Measurements from ENCODE around the gene FMOD. TPM values are rescaled to one million over a fixed set of nuclear protein-coding genes. Genes with fewer than 3 reads are reported as not detected.

FMOD gene
- total and polyA plus RNA-seq, 3 experiments from 2014 or later, result 0.51 to 1.2 TPM; not detected in 1

GRCh38 chr1:203296460-203297073 is 54.4 kb downstream of the FMOD start:
- POLR2A ChIA-PET, result interaction anchor here (0.8 kb wide), 1 partner anchor 24 kb away, joined by 3 read pairs; no protein-coding TSS in a partner anchor
- H3K27me3 Mint-ChIP-seq, result peaks cover 0 to 4% of the 10 kb centered on the region in 2 donors
- H3K36me3 Mint-ChIP-seq, result no peaks in the 10 kb centered on the region
- Histone ChIP-seq H3K36me3 (ENCODE audit: insufficient read depth, low read length) (no peaks in the 10 kb centered on the region), H3K27me3 (ENCODE audit: insufficient read depth, low read length, poor library complexity, severe bottlenecking) (no peaks in the 10 kb centered on the region), H3K9me3 (ENCODE audit: low read length) (no peaks in the 10 kb centered on the region), H3K4me1 (ENCODE audit: insufficient read depth, low read length) (peaks cover 14% of the 10 kb centered on the region), H3K4me3 (ENCODE audit: low read length) (no peak overlapping the region), H3K27ac (ENCODE audit: low read depth, low read length) (no peak overlapping the region)
- CTCF ChIA-PET, result interaction anchor here (2.5 to 30.7 kb wide), 3 partner anchors 9 to 43 kb away, joined by 6 to 775 read pairs (median 10); partner anchors contain the start of gene BTG2
- H3K9me3 Mint-ChIP-seq, result no peaks in the 10 kb centered on the region
- H3K27ac Mint-ChIP-seq, result peak overlapping the region in 6 of 8 donors; percentile 4 to 100 (median 80)
- no peak for DNase-seq
- no peak overlapping the region for H3K4me3 Mint-ChIP-seq
- H3K4me1 Mint-ChIP-seq, result peaks cover 11 to 26% (median 24%) of the 10 kb centered on the region in 3 donors

DNA sequence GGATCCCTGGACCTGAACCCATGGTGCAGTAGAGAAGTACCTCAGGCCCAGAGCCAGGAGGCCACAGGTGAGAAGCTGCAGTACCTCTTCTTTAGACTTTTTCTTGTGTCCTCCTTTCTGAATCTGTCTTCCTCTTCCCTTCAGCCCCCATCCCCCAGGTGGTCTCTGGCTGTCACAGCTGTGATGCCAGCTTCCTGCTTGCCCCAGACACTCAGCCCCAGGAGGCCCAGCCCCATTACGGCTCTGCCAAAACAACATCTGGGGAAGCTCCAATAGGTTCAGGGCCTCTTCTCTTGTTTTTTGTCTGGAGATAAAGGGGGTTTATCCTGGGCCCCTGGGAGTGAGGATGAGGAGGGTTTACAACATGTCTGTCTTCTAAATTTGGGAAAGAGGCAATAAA is 55.1 kb downstream of the FMOD start:
- Histone ChIP-seq H3K9me3 (ENCODE audit: low read length) (no peaks in the 10 kb centered on the region), H3K4me3 (ENCODE audit: low read length) (no peak overlapping the region), H3K36me3 (ENCODE audit: insufficient read depth, low read length) (no peaks in the 10 kb centered on the region), H3K27me3 (ENCODE audit: insufficient read depth, low read length, poor library complexity, severe bottlenecking) (no peaks in the 10 kb centered on the region), H3K4me1 (ENCODE audit: insufficient read depth, low read length) (peaks cover 22% of the 10 kb centered on the region), H3K27ac (ENCODE audit: low read depth, low read length) (no peak overlapping the region)
- peak in 1 of 5 donors; percentile 64 for DNase-seq
- Mint-ChIP-seq H3K27me3 (peaks cover 0 to 4% of the 10 kb centered on the region in 2 donors), H3K9me3 (no peaks in the 10 kb centered on the region), H3K36me3 (no peaks in the 10 kb centered on the region), H3K4me1 (peaks cover 18 to 33% (median 31%) of the 10 kb centered on the region in 3 donors), H3K27ac (peak overlapping the region in 7 of 8 donors; percentile 40 to 100 (median 76)), H3K4me3 (no peak overlapping the region)
- POLR2A ChIA-PET, result interaction anchor here (0.8 kb wide), 1 partner anchor 23 kb away, joined by 3 read pairs; no protein-coding TSS in a partner anchor
- CTCF ChIA-PET, result interaction anchor here (2.5 to 30.7 kb wide), 4 partner anchors 10 to 44 kb away, joined by 6 to 775 read pairs (median 126); partner anchors contain the start of gene BTG2

DNA sequence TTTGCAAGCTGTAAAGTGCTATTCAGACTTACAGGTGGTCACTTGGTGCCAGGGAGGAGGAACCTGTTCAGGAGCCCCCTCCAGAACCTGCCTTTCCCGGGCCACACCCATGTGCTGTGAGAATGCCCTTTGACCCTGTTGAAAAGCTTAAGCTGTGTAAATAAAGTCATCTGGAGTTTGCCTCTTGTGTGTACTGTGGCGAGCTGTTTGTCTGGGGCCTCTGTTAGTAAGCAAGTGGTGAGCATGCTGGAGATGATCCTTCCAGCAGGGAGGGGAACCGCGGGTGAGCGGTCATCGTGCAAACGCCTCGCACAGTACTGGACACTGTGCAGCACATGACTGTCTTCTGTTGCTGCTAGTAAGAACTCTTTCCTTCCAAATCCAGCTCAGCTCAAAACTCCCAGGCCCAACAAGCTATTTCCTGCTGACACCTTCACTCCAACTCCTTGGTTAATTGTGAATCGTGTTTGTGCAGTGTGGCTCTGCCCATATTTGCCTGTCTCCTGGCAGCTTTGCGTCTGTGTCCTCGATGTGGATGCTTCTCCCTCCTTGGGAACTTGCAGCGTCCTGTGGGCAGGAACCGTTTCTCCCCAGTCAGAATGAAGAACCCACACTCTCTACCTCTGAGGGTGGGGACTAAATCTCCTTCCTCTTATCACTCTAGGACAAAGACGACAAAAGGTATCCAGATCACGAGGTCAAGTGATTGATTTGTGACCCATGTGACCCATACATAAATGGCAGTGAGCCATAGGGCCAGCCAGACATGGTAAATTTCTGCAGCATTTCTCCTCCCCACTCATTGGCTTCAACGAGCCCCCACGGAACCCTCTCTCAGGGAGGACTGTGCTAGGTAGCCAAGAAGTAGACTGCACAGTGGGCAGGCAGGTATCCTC is 59.5 kb downstream of the FMOD start:
- DNase-seq, result peak in 1 of 5 donors; percentile 8
- peaks cover 0 to 2% (median 0%) of the 10 kb centered on the region in 3 donors for H3K36me3 Mint-ChIP-seq
- Histone ChIP-seq H3K9me3 (ENCODE audit: low read length) (no peaks in the 10 kb centered on the region), H3K27me3 (ENCODE audit: insufficient read depth, low read length, poor library complexity, severe bottlenecking) (no peaks in the 10 kb centered on the region), H3K27ac (ENCODE audit: low read depth, low read length) (peak overlapping the region; percentile 99), H3K36me3 (ENCODE audit: insufficient read depth, low read length) (no peaks in the 10 kb centered on the region), H3K4me1 (ENCODE audit: insufficient read depth, low read length) (peaks cover 53% of the 10 kb centered on the region), H3K4me3 (ENCODE audit: low read length) (peak overlapping the region; percentile 38)
- peaks cover 0 to 2% (median 0%) of the 10 kb centered on the region in 5 donors for H3K9me3 Mint-ChIP-seq
- H3K4me3 Mint-ChIP-seq, result peak overlapping the region in 6 of 7 donors; percentile 45 to 87 (median 84)
- peaks cover 0 to 16% of the 10 kb centered on the region in 2 donors for H3K27me3 Mint-ChIP-seq
- peak overlapping the region; percentile 99 to 100 (median 100) for H3K27ac Mint-ChIP-seq
- ChIA-PET CTCF (interaction anchor here (1.2 to 30.7 kb wide), 6 partner anchors 15 to 48 kb away, joined by 5 to 775 read pairs (median 72); partner anchors contain the start of gene BTG2), POLR2A (interaction anchor here (1.0 to 7.1 kb wide), 5 partner anchors 9 to 32 kb away, joined by 3 to 161 read pairs (median 8); partner anchors contain the start of gene BTG2)
- peaks cover 58 to 67% (median 62%) of the 10 kb centered on the region in 3 donors for H3K4me1 Mint-ChIP-seq

Other genes starting within 250 kb of the FMOD start
- not detected for gene ADORA1, start 223.4 kb downstream of the FMOD start, total RNA-seq
- not detected for gene ADORA1, start 223.4 kb downstream of the FMOD start, polyA plus RNA-seq
- gene MYBPH, start 175.3 kb downstream of the FMOD start, total RNA-seq, result not detected
- not detected for gene MYBPH, start 175.3 kb downstream of the FMOD start, polyA plus RNA-seq
- not detected for gene CHI3L1, start 164.4 kb downstream of the FMOD start, total RNA-seq
- not detected for gene CHI3L1, start 164.4 kb downstream of the FMOD start, polyA plus RNA-seq
- under 1 TPM in 1 of 2 experiments, not detected in 1; 0.07 TPM for gene CHIT1, start 121.4 kb downstream of the FMOD start, total RNA-seq
- not detected for gene CHIT1, start 121.4 kb downstream of the FMOD start, polyA plus RNA-seq
- 100 to 1,000 TPM in 1 of 2 experiments, 10 to 100 TPM in 1; 97.8 to 102 TPM for gene BTG2, start 45.6 kb downstream of the FMOD start, total RNA-seq
- 138 TPM for gene BTG2, start 45.6 kb downstream of the FMOD start, polyA plus RNA-seq
- not detected for gene PRELP, start 124.7 kb upstream of the FMOD start, total RNA-seq
- gene PRELP, start 124.7 kb upstream of the FMOD start, polyA plus RNA-seq, result not detected
- not detected for gene OPTC, start 143.0 kb upstream of the FMOD start, total RNA-seq
- not detected for gene OPTC, start 143.0 kb upstream of the FMOD start, polyA plus RNA-seq